Epithelial cell of prostate (primary cell): ENCODE results near the gene CHD9.
A peak's percentile ranks its signal among the peaks of the same experiment; 100 is the strongest.
"Not testable (repeated sequence)": the region's sequence is repeated elsewhere in the genome, so short reads cannot be mapped to it uniquely, and the experiment has no call there.

ENCODE experiments used
- DNase-seq: peaks from one replicate; pipeline ENCODE4 v3.0.0-alpha.2; 2011; ENCODE audit warnings: low read depth, low spot score
- H3K27ac ChIP-seq: fragments of 450-650 bp; 2 replicates; pipeline ENCODE4 v1.5.1; 2017; ENCODE audit warnings: mild to moderate bottlenecking

The CHD9 gene

DNA sequence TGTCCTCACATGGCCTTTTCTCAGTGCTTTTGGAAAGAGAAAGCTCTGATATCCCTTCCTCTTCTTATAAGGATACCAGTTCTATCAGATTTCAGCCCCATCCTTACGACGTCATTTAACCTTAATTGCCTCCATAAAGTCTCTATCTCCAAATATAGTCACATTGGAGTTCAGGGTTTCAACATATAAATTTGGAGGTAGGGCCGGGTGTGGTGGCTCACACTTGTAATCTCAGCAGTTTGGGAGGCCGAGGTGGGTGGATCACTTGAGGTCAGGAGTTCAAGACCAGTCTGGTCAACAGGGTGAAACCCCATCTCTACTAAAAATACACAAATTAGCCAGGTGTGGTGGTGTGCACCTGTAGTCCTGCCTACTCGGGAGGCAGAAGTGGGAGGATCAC, 7.3 kb upstream of the CHD9 start:
- not testable (repeated sequence) for H3K27ac ChIP-seq, DNase-seq

- DNase-seq = no peak
Measured at GRCh38 chr16:53048139-53048915, 6.5 kb upstream of the CHD9 start.

DNA sequence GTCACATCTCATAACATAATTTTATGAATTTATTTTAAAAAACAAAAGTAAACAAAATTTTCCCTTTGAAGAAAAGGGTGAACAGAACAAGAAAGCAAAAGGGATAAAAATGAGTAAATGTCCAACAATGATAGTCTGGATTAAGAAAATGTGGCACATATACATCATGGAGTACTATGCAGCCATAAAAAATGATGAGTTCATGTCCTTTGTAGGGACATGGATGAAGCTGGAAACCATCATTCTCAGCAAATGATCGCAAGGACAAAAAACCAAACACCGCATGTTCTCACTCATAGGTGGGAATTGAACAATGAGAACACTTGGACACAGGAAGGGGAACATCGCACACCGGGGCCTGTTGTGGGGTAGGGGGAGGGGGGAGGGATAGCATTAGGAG, 3.5 kb upstream of the CHD9 start:
- H3K27ac ChIP-seq, DNase-seq: not testable (repeated sequence)

More at GRCh38 chr16:53048139-53048915, 6.5 kb upstream of the CHD9 start:
- H3K27ac ChIP-seq = no peak overlapping the region

GRCh38 chr16:53052519-53053501, 2.0 kb upstream of the CHD9 start, which contains the start of gene CHD9NB:
TSS of gene CHD9NB (minus strand) at chr16:53052897. CDS start at chr16:53044158, 8,739 bp downstream.
- peak; percentile 98 for DNase-seq
- peak within 1 kb of the TSS; percentile 96 for H3K27ac ChIP-seq

- DNase-seq = no peak
Measured at GRCh38 chr16:53053967-53054669, 673 bp upstream of the CHD9 start.

DNA sequence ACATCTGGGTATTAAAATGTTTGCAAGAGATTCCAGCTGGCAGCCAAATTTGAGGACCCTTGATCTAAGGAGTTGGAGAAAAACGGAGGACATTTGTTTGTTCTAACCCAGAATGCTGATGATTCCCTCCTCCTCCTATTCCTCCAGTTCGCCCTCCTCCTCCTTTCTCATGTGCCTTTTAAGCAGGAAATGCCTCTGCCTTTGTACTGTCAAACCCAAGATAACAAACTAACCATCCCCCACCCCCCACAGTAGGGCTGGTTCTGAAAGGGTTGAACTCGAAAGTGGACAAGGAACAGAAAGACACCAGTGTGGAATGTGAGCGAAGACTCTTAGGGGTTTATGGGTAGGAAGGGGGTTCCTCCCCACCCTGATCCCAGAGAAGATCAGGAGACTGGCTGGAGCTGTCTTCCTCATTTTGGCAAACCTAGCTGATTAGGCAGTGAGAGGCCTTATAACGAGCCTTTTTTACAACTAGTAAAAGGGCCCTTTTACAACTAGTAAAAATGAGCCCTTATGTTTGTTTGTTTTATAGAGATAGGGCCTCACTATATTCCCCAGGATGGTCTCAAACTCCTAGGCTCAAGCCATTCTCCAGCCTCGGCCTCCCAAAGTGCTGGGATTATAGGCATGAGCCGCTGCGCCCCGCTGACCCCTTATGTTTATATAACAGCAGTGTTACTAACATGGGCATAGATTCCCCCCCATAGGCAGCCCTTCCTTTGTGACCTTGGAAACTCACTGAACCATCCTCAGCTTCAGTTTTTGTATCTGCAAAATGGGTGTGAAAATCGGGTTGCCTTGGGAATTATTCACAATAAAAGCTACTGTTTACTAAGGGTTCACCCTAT, 975 bp downstream of the CHD9 start:
- peak overlapping the region; percentile 96 for H3K27ac ChIP-seq
- no peak for DNase-seq

More at GRCh38 chr16:53053967-53054669, 673 bp upstream of the CHD9 start:
- peak overlapping the region; percentile 96 for H3K27ac ChIP-seq

GRCh38 chr16:53056392-53056881, 1.6 kb downstream of the CHD9 start:
- H3K27ac ChIP-seq = peak overlapping the region; percentile 96
- DNase-seq = no peak

DNA sequence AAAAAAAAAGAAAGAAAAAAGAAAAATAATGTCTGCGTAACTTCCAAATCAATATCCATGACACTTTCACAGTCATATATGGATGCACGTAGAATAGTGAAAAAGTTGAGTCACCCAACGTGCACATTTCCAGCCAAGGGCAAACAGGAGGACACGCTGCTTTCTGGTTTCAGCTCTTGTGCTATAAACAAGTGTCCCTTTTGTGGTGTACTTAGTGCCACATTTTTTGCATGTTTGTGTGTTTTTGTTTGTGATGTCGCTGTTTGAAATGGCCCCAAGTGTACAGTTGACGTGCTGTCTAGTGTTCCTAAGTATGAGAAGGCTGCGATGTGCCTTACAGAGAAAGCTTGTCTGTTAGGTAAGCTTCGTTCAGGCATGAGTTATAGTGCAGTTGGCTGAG, 2.9 kb downstream of the CHD9 start:
- no peak for DNase-seq

DNA sequence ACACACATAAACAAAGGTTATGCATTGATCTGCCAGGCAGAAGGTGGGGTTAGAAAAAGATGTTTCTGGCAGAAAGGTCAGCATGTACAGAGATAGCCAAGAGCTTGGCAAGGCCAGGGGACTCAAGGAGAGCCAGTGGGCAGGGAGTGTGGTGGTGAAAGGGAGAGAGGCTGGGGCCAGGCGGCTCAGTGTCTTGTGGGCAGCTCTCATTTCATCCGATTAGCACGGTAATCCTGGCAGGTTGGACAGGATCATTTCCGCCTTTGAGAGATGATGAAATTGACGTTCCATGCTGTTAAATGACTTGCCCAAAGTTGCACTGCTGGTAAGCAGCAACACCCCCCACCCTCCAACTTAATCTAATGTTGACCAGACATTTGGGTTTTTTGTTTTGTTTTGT, 3.6 kb downstream of the CHD9 start:
- no peak for DNase-seq
- peak overlapping the region; percentile 13 for H3K27ac ChIP-seq

More for the DNA sequence above, 2.9 kb downstream of the CHD9 start:
- H3K27ac ChIP-seq = no peak overlapping the region

DNA sequence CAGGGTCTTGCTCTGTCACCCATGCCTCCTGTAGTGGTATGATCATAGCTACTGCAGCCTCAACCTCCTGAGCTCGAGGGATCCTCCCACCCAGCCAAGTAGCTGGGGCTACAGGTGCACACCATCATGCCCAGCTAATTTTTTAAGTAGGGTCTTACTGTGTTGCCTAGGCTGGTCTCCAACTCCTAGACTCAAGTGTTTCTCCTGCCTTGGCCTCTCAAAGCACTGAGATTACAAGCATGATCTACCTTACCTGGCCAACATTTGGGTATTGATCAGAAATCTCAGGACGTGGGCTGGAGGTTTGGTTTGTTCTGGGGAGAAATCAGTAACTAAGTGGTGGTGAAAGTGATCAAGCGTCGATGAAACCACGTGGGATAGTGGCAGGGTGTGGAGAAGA, 4.1 kb downstream of the CHD9 start:
- DNase-seq = no peak
- no peak overlapping the region for H3K27ac ChIP-seq

DNA sequence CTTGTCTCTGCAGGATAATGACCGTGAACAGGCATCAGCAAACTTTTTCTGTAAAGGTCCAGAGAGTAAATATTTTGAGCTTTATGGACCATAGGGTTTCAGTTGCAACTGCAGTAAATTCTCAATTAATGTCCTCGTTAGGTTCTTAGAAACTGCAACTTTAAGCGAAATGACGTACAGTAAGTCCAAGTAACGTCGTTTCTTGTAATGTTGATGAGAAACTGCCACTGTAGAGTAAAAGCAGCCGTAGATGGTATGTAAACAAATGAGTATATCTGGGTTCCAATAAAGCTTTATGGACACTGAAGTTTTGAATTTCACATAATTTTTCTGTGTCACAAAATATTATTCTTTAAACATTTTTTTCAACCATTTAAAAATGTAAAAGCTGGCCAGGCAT, 4.9 kb downstream of the CHD9 start:
- no peak overlapping the region for H3K27ac ChIP-seq
- DNase-seq = no peak

- no peak overlapping the region for H3K27ac ChIP-seq
- no peak for DNase-seq
Measured at GRCh38 chr16:53061256-53061655, 6.5 kb downstream of the CHD9 start.

DNA sequence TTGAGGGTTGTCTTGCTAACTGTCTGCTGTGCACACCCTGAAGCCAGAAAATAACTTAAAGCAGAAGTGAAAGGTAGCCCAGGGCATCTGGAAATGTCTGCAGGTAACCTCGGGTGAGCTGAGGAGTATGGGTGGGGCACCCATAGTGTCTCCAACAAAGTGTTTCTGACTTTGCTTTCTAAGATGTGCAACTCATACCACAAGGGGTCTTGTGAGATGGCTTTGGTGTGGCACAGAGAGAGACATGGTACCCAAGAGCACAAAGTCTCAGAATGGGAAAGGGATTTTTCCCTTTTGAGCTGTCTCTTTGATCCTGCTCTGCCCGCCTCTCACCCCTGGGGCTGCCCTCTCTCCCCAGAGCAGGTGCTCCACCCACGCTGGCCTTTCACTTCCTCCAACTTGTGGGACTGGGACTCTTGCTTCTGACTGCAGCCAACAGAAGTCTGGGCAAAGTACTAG, 6.9 kb downstream of the CHD9 start:
- DNase-seq = no peak
- no peak overlapping the region for H3K27ac ChIP-seq

DNA sequence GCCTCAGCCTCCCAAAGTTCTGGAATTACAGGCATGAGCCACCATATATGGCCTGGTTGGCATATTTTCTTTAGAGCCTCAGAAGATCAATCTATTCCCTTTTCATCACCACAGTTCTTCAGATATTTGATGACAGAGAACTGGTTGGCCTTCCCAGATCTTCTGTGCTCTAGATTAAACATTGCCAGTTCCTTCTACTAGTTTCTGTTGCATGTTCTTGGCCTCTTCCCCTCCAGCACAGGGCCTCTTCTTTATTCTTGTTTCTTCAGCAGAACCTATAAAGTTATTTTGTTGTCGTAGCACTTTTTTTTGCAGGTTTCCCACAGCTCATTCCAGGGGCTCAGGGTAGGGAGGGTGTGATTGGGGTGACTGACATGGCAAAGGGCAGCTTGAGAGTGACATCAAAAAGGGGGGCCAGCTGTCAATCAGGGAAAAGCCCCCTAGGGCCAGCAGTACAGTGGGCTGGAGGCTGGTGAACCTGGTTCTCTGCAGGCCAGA, 9.3 kb downstream of the CHD9 start:
- DNase-seq = no peak
- no peak overlapping the region for H3K27ac ChIP-seq

- DNase-seq = no peak
- no peak overlapping the region for H3K27ac ChIP-seq
Measured at GRCh38 chr16:53065461-53066061, 10.8 kb downstream of the CHD9 start.

DNA sequence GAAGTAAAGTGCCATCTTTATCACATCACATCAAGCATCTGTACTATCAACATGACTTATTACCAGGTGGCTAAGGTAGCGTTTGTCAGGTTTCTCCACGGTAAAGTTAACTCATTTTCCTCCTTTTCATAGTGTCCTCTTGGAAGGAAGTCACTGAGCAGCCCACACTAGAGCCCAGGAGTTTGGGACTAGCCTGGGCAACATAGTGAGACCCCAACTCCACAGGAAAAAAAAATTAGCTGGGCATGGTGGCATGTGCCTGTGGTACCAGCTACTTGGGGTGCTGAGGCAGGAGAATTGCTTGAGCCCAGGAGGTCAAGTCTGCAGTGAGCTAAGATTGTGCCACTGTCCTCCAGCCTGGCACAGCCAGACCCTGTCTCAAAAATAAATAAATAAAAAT, 12.9 kb downstream of the CHD9 start:
- no peak overlapping the region for H3K27ac ChIP-seq
- DNase-seq = no peak

- H3K27ac ChIP-seq = no peak overlapping the region
- no peak for DNase-seq
Measured at GRCh38 chr16:53068423-53068833, 13.6 kb downstream of the CHD9 start.

DNA sequence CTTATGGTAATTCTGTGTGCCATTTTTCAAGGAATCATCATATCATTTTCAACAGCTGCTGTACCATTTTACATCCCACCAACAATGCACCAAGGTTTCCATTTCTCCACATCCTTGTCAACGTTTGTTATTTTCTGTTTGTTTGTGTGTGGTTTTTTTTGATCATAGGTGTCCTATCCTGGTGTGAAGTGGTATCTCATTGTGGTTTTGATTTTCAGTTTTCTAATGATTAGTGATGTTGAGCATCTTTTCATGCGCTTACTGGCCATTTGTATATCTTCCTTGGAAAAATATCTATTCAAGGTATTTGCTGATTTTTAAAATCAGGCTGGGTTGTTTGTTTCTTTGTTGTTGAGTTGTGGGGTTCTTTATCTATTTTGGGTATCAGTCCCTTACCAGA, 15.0 kb downstream of the CHD9 start:
- no peak for DNase-seq
- no peak overlapping the region for H3K27ac ChIP-seq
